HepG2 (cell line): ENCODE measurements around the gene SULT2B1. TPM values are rescaled to one million over a fixed set of nuclear protein-coding genes. Genes with fewer than 3 reads are reported as not detected.

ENCODE experiments used
- EHMT2 ChIP-seq: fragments of 200-600 bp; sonication (generic); IDR thresholded peaks from 2 replicates; pipeline ENCODE4 v1.7.0; 2017; ENCODE audit warnings: antibody characterized with exemption, low read depth, low read length, borderline replicate concordance
- FOXA3 ChIP-seq: IDR thresholded peaks from 2 replicates; pipeline ENCODE4 v1.6.1; 2016; ENCODE audit warnings: missing genetic modification reagents, missing compliant biosample characterization
- HDAC2 ChIP-seq: sonication (generic); formaldehyde crosslinking; IDR thresholded peaks from 2 replicates; pipeline ENCODE4 v1.4.0; 2020; ENCODE audit warnings: missing genetic modification reagents
- HNF4A ChIP-seq: sonication (generic); formaldehyde crosslinking; IDR thresholded peaks from 2 replicates; pipeline ENCODE4 v1.4.0; 2020; ENCODE audit warnings: missing genetic modification reagents
- ISL2 ChIP-seq: sonication (generic); formaldehyde crosslinking; IDR thresholded peaks from 2 replicates; pipeline ENCODE4 v1.5.0; 2020; ENCODE audit warnings: missing genetic modification reagents
- KMT2B ChIP-seq: IDR thresholded peaks from 2 replicates; pipeline ENCODE4 v1.6.1; 2016; ENCODE audit warnings: missing genetic modification reagents, missing compliant biosample characterization
- LCORL ChIP-seq, 2 experiments: fragments of 450-650 bp in 1 of 2; sonication (generic) in 1 of 2; formaldehyde crosslinking in 1 of 2; IDR thresholded peaks; 2 replicates each; pipeline versions ENCODE4 v1.5.0 to v1.6.1; 2017 to 2020; ENCODE audit warnings: antibody characterized with exemption in 1 of 2, missing genetic modification reagents in 1 of 2
- POGZ ChIP-seq: sonication (generic); formaldehyde crosslinking; IDR thresholded peaks from 2 replicates; pipeline ENCODE4 v1.4.0; 2020; ENCODE audit warnings: mild to moderate bottlenecking, missing genetic modification reagents
- PRDM10 ChIP-seq: sonication (generic); formaldehyde crosslinking; IDR thresholded peaks from 2 replicates; pipeline ENCODE4 v1.4.0; 2020; ENCODE audit warnings: low read depth, missing genetic modification reagents
- RFXANK ChIP-seq: IDR thresholded peaks from 2 replicates; pipeline ENCODE4 v1.6.1; 2016
- SKI ChIP-seq: fragments of 450-650 bp; IDR thresholded peaks from one replicate; pipeline ENCODE4 v1.6.1; 2018; ENCODE audit warnings: mild to moderate bottlenecking; ENCODE audit not compliant: partially characterized antibody
- SOX5 ChIP-seq: IDR thresholded peaks from 2 replicates; pipeline ENCODE4 v1.6.1; 2016; ENCODE audit warnings: borderline replicate concordance
- THRA ChIP-seq: sonication (generic); formaldehyde crosslinking; IDR thresholded peaks from 2 replicates; pipeline ENCODE4 v1.4.0; 2020; ENCODE audit warnings: missing genetic modification reagents, borderline replicate concordance
- ZBTB1 ChIP-seq: sonication (generic); formaldehyde crosslinking; IDR thresholded peaks from 2 replicates; pipeline ENCODE4 v1.4.0; 2020; ENCODE audit warnings: missing genetic modification reagents, borderline replicate concordance
- ZBTB42 ChIP-seq: sonication (generic); formaldehyde crosslinking; IDR thresholded peaks from 2 replicates; pipeline ENCODE4 v1.5.0; 2020; ENCODE audit warnings: mild to moderate bottlenecking, missing genetic modification reagents
- ZFP1 ChIP-seq: IDR thresholded peaks from 2 replicates; pipeline ENCODE4 v1.6.1; 2016
- ZNF609 ChIP-seq: sonication (generic); formaldehyde crosslinking; IDR thresholded peaks from 2 replicates; pipeline ENCODE4 v1.4.0; 2020; ENCODE audit warnings: mild to moderate bottlenecking, missing genetic modification reagents, borderline replicate concordance
- ZNF749 ChIP-seq: sonication (generic); formaldehyde crosslinking; IDR thresholded peaks from 2 replicates; pipeline ENCODE4 v1.8.0; 2022; ENCODE audit warnings: mild to moderate bottlenecking, missing genetic modification reagents, moderate library complexity, borderline replicate concordance
- polyA plus RNA-seq, 8 experiments: library from polyadenylated mRNA; depleted of rRNA in 3 of 8; stranded (reverse) in 7 of 8; unstranded in 1 of 8; fragments of >200 nt; fragmentation: Illumina TruSeq in 4 of 8; extraction: Trizol in 4 of 8; gene quantifications; 2 replicates each; pipeline versions ENCODE4 v1.2.1 to v1.2.3, GENCODE V29; 2011 to 2016; ENCODE audit warnings: low read depth in 4 of 8, missing spikeins in 1 of 8, mixed read lengths in 1 of 8; ENCODE audit not compliant: insufficient read depth in 1 of 8
- total RNA-seq, 5 experiments: library from RNA; depleted of rRNA; stranded (reverse); fragments of >200 nt; fragmentation: Illumina TruSeq; extraction: Trizol; gene quantifications; 2 replicates each; pipeline ENCODE4 v1.2.3, GENCODE V29; 2016; ENCODE audit warnings: low read depth in 1 of 5
- TF ChIP-seq, protein P1 (sequence below): IDR thresholded peaks from 2 replicates; pipeline ENCODE4 v1.6.1; 2012; ENCODE audit warnings: low read depth, low read length, improper control_type of control experiment

SULT2B1 gene
- total and polyA plus RNA-seq, 2 of the 13 experiments (the other 11 are each of a cell fraction or from before 2014, with no cell fraction given): 0.13 TPM; not detected in 1

GRCh38 chr19:48565090-48565489 lies 13.1 kb downstream of the SULT2B1 start (continued):
- no peak for TF ChIP-seq PRDM10
- TF ChIP-seq ZBTB42 (CRISPR knock-in tag): no peak
- TF ChIP-seq SKI: peak; percentile 31
- TF ChIP-seq ZBTB1: no peak
- TF ChIP-seq, protein P1, sequence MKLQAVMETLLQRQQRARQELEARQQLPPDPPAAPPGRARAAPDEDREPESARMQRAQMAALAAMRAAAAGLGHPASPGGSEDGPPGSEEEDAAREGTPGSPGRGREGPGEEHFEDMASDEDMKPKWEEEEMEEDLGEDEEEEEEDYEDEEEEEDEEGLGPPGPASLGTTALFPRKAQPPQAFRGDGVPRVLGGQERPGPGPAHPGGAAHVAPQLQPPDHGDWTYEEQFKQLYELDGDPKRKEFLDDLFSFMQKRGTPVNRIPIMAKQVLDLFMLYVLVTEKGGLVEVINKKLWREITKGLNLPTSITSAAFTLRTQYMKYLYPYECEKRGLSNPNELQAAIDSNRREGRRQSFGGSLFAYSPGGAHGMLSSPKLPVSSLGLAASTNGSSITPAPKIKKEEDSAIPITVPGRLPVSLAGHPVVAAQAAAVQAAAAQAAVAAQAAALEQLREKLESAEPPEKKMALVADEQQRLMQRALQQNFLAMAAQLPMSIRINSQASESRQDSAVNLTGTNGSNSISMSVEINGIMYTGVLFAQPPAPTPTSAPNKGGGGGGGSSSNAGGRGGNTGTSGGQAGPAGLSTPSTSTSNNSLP: peak; percentile 79; the same call in 1 of the 2 replicates
- TF ChIP-seq ZFP1 (CRISPR knock-in tag): no peak
- no peak for TF ChIP-seq POGZ (CRISPR knock-in tag)
- TF ChIP-seq KMT2B (CRISPR knock-in tag): no peak
- peak; percentile 32; the same call in 1 of the 2 replicates for TF ChIP-seq HDAC2 (CRISPR knock-in tag)
- TF ChIP-seq FOXA3 (CRISPR knock-in tag): peak; percentile 38; the same call in 1 of the 2 replicates
- TF ChIP-seq ZNF609 (CRISPR knock-in tag): no peak
- TF ChIP-seq THRA (CRISPR knock-in tag): peak; percentile 95
- no peak for TF ChIP-seq EHMT2
- no peak for TF ChIP-seq ISL2
- TF ChIP-seq HNF4A (CRISPR knock-in tag): peak; percentile 18; the same call in 1 of the 2 replicates
- TF ChIP-seq RFXANK: no peak
- TF ChIP-seq SOX5 (CRISPR knock-in tag): 0 out of 2 replicates have a peak, but pooled peaks have one; percentile 18
- no peak for TF ChIP-seq ZNF749 (CRISPR knock-in tag)
- TF ChIP-seq LCORL (IDR thresholded peaks at IDR 0.05): no peak; the same call in 1 of the 2 replicates
- TF ChIP-seq LCORL (CRISPR knock-in tag; IDR thresholded peaks at IDR 0.05): 0 out of 2 replicates have a peak, but pooled peaks have one; percentile 37
